Esophagus (tissue), 2 donors: ENCODE data around the gene USP22. TPM values are rescaled to one million over a fixed set of nuclear protein-coding genes. Genes with fewer than 3 reads are reported as not detected.
"Not testable (repeated sequence)": the region's sequence is repeated elsewhere in the genome, so short reads cannot be mapped to it uniquely, and the experiment has no call there.

Experiments
- H3K27ac ChIP-seq, 2 donors: one replicate each; pipeline ENCODE4 v1.5.1; 2013; ENCODE audit warnings: low read depth in 2 of 2, mild to moderate bottlenecking in 2 of 2, inconsistent platforms in 1 of 2, low read length in 1 of 2, moderate library complexity in 1 of 2
- H3K27me3 ChIP-seq, 2 donors: one replicate each; pipeline ENCODE4 v1.6.1; 2013; ENCODE audit warnings: low read length in 2 of 2, control low read depth in 1 of 2, mild to moderate bottlenecking in 1 of 2; ENCODE audit not compliant: insufficient read depth in 2 of 2, control insufficient read depth in 1 of 2
- H3K36me3 ChIP-seq, 2 donors: one replicate each; pipeline ENCODE4 v1.6.1; 2013; ENCODE audit warnings: low read length in 1 of 2; ENCODE audit not compliant: control insufficient read depth in 2 of 2, insufficient read depth in 2 of 2
- H3K4me1 ChIP-seq, 2 donors: one replicate each; pipeline ENCODE4 v1.6.1; 2013; ENCODE audit warnings: low read length in 1 of 2; ENCODE audit not compliant: control insufficient read depth in 2 of 2, insufficient read depth in 2 of 2
- H3K4me3 ChIP-seq, 2 donors: one replicate each; pipeline ENCODE4 v1.5.1; 2013; ENCODE audit warnings: low read length in 2 of 2, mild to moderate bottlenecking in 2 of 2, low read depth in 1 of 2, moderate library complexity in 1 of 2
- H3K9me3 ChIP-seq, 2 donors: one replicate each; pipeline ENCODE4 v1.6.1; 2013; ENCODE audit warnings: mild to moderate bottlenecking in 2 of 2, low read depth in 1 of 2, low read length in 1 of 2, moderate library complexity in 1 of 2; ENCODE audit not compliant: control insufficient read depth in 2 of 2, insufficient read depth in 1 of 2
- WGBS, 2 donors: extraction: QIAGEN DNeasy Blood & Tissue Kit; methylation state at CpG; one replicate each; pipeline ENCODE4 v1.1.7; 2013; 5-methylcytosine and 5-hydroxymethylcytosine counted together
- polyA plus RNA-seq, 2 donors: library from polyadenylated mRNA; stranded (reverse); fragments of 200-250 nt; gene quantifications; one replicate each; pipeline ENCODE4 v1.2.3, GENCODE V29; 2013
- donor health status: healthy with polysubstance abuse.
- donor health status: Bipolar disorder and iron deficiency.

The USP22 gene
- polyA plus RNA-seq, 2 donors, result 19.6 to 29.9 TPM

- Histone ChIP-seq H3K27me3 (no peaks in the 10 kb centered on the region), H3K36me3 (no peaks in the 10 kb centered on the region), H3K4me1 (no peaks in the 10 kb centered on the region), H3K9me3 (no peaks in the 10 kb centered on the region), H3K27ac (no peak overlapping the region), H3K4me3 (no peak overlapping the region)
- WGBS, 2 donors, result 96% methylated on average over 7 of the region's 7 CpGs
Measured at GRCh38 chr17:20986767-20987510, 55.9 kb downstream of the USP22 start.

GRCh38 chr17:20983359-20983637 is 59.5 kb downstream of the USP22 start:
- H3K27ac ChIP-seq, result no peak overlapping the region
- H3K4me1 ChIP-seq, result no peaks in the 10 kb centered on the region
- no peaks in the 10 kb centered on the region for H3K27me3 ChIP-seq
- H3K36me3 ChIP-seq, result no peaks in the 10 kb centered on the region
- no peak overlapping the region for H3K4me3 ChIP-seq
- H3K9me3 ChIP-seq, result no peaks in the 10 kb centered on the region
- WGBS, 2 donors, result 83 to 85% methylated on average over 3 of the region's 3 CpGs

GRCh38 chr17:20982589-20983358 is 60.0 kb downstream of the USP22 start:
- WGBS, 2 donors, result 89 to 90% methylated on average over 17 of the region's 17 CpGs
- no peaks in the 10 kb centered on the region for H3K4me1 ChIP-seq
- no peak overlapping the region for H3K27ac ChIP-seq
- H3K36me3 ChIP-seq, result no peaks in the 10 kb centered on the region
- H3K4me3 ChIP-seq, result no peak overlapping the region
- no peaks in the 10 kb centered on the region for H3K27me3 ChIP-seq
- no peaks in the 10 kb centered on the region for H3K9me3 ChIP-seq

GRCh38 chr17:20981046-20981920 is 61.5 kb downstream of the USP22 start:
- no peaks in the 10 kb centered on the region for H3K36me3 ChIP-seq
- no peaks in the 10 kb centered on the region for H3K27me3 ChIP-seq
- no peaks in the 10 kb centered on the region for H3K4me1 ChIP-seq
- H3K27ac ChIP-seq, result no peak overlapping the region
- no peak overlapping the region for H3K4me3 ChIP-seq
- no peaks in the 10 kb centered on the region for H3K9me3 ChIP-seq
- WGBS, 2 donors, result 89 to 92% methylated on average over 14 of the region's 14 CpGs

- no peak overlapping the region for H3K27ac ChIP-seq
- H3K4me3 ChIP-seq, result no peak overlapping the region
- no peaks in the 10 kb centered on the region for H3K27me3 ChIP-seq
- no peaks in the 10 kb centered on the region for H3K4me1 ChIP-seq
- H3K36me3 ChIP-seq, result no peaks in the 10 kb centered on the region
- WGBS, 2 donors, result 55 to 56% methylated on average over 3 of the region's 3 CpGs
- no peaks in the 10 kb centered on the region for H3K9me3 ChIP-seq
Measured at GRCh38 chr17:20979792-20980083, 63.1 kb downstream of the USP22 start.

- not testable (repeated sequence) for H3K27ac ChIP-seq, H3K27me3 ChIP-seq, H3K9me3 ChIP-seq, H3K4me1 ChIP-seq, H3K36me3 ChIP-seq, H3K4me3 ChIP-seq
- WGBS, 2 donors, result 49 to 66% methylated on average over 9 of the region's 9 CpGs
Measured at GRCh38 chr17:20979007-20979791, 63.6 kb downstream of the USP22 start.

GRCh38 chr17:20977609-20978253 is 65.1 kb downstream of the USP22 start:
- not testable (repeated sequence) for H3K4me1 ChIP-seq, H3K4me3 ChIP-seq, H3K36me3 ChIP-seq, H3K9me3 ChIP-seq, H3K27me3 ChIP-seq, H3K27ac ChIP-seq
- 74 to 80% methylated on average over 13 of the region's 13 CpGs for WGBS, 2 donors

- no peak overlapping the region for H3K4me3 ChIP-seq
- H3K27ac ChIP-seq, result no peak overlapping the region
- H3K9me3 ChIP-seq, result no peaks in the 10 kb centered on the region
- no peaks in the 10 kb centered on the region for H3K36me3 ChIP-seq
- WGBS, 2 donors, result 49 to 54% methylated on average over 1 of the region's 1 CpG
- no peaks in the 10 kb centered on the region for H3K4me1 ChIP-seq
- H3K27me3 ChIP-seq, result no peaks in the 10 kb centered on the region
Measured at GRCh38 chr17:20975566-20975965, 67.2 kb downstream of the USP22 start.

GRCh38 chr17:20970329-20970728 is 72.5 kb downstream of the USP22 start:
- Histone ChIP-seq H3K9me3 (no peaks in the 10 kb centered on the region), H3K4me3 (no peak overlapping the region), H3K27me3 (no peaks in the 10 kb centered on the region), H3K27ac (no peak overlapping the region), H3K4me1 (no peaks in the 10 kb centered on the region), H3K36me3 (no peaks in the 10 kb centered on the region)
- 83 to 85% methylated on average over 4 of the region's 4 CpGs for WGBS, 2 donors
